GM21526 (cell line): ENCODE results near the gene SPTBN4.
"Not testable (repeated sequence)": the region's sequence is repeated elsewhere in the genome, so short reads cannot be mapped to it uniquely, and the experiment has no call there.

Experiments
- ATAC-seq: cut with Tn5 transposase; IDR thresholded peaks from one replicate; pipeline ENCODE4 v1.9.1; 2021; ENCODE audit warnings: moderate library complexity; ENCODE audit not compliant: unreplicated experiment, low FRiP score

SPTBN4 gene

GRCh38 chr19:40466985-40467734 lies at the start of gene SPTBN4:
TSS of gene SPTBN4 (plus strand) at chr19:40467001. CDS start at chr19:40472622, 5,621 bp downstream.
- no peak for ATAC-seq

GRCh38 chr19:40417643-40417981 lies 49.2 kb upstream of the SPTBN4 start:
- ATAC-seq, result no peak

- no peak for ATAC-seq
These were observed 48.8 kb upstream of the SPTBN4 start for GRCh38 chr19:40418040-40418439.

GRCh38 chr19:40419066-40419612 lies 47.7 kb upstream of the SPTBN4 start:
- no peak for ATAC-seq

GRCh38 chr19:40419780-40420179 lies 47.0 kb upstream of the SPTBN4 start:
- ATAC-seq, result no peak

GRCh38 chr19:40420451-40420765 lies 46.4 kb upstream of the SPTBN4 start:
- ATAC-seq, result no peak

- ATAC-seq, result no peak
These were observed 45.7 kb upstream of the SPTBN4 start for GRCh38 chr19:40420766-40421765.

- no peak for ATAC-seq
These were observed 44.6 kb upstream of the SPTBN4 start for GRCh38 chr19:40421993-40422747.

- ATAC-seq, result no peak
These were observed 43.8 kb upstream of the SPTBN4 start for GRCh38 chr19:40422748-40423566.

GRCh38 chr19:40423938-40424337 lies 42.9 kb upstream of the SPTBN4 start:
- ATAC-seq, result no peak

GRCh38 chr19:40424637-40425449 lies 42.0 kb upstream of the SPTBN4 start:
- ATAC-seq, result no peak

- peak; percentile 73 for ATAC-seq
These were observed 41.1 kb upstream of the SPTBN4 start, which contains the start of gene SERTAD1 for GRCh38 chr19:40425450-40426287. TSS of gene SERTAD1 (minus strand) at chr19:40425992. CDS start at chr19:40423546, 2,446 bp downstream.

GRCh38 chr19:40428197-40428596 lies 38.6 kb upstream of the SPTBN4 start:
- not testable (repeated sequence) for ATAC-seq

GRCh38 chr19:40430242-40430641 lies 36.6 kb upstream of the SPTBN4 start:
- ATAC-seq, result not testable (repeated sequence)

- no peak for ATAC-seq
These were observed 35.1 kb upstream of the SPTBN4 start for GRCh38 chr19:40431698-40432097.

GRCh38 chr19:40432760-40433159 lies 34.0 kb upstream of the SPTBN4 start:
- ATAC-seq, result not testable (repeated sequence)

GRCh38 chr19:40433391-40434216 lies 33.2 kb upstream of the SPTBN4 start:
- ATAC-seq, result no peak
